Fibroblast of peridontal ligament (primary cell): ENCODE measurements around the gene IDI2.
"Not testable (repeated sequence)": the region's sequence is repeated elsewhere in the genome, so short reads cannot be mapped to it uniquely, and the experiment has no call there.

Experiments
- DNase-seq: peaks from one replicate; pipeline ENCODE4 v3.0.0-alpha.2; 2010; ENCODE audit errors: extremely low read depth

The IDI2 gene

DNA sequence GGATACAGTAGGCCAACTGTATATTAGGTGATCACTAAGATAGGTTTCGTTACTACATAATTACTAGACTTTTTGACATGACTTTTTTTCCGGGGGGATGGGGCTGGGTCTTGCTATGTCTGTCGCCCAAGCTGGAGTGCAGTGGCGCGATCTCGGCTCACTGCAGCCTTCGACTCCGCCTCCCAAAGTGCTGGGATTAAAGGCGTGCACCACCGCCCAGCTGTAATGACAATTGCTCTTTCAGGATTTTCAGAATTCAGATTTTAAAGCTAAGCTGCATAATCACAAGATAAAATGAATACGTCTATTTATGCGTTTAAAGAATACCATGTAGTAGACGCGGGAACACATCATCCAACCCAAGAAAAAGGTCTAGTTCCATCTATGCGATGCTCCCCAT is 22.3 kb upstream of the IDI2 start:
- DNase-seq: no peak

DNA sequence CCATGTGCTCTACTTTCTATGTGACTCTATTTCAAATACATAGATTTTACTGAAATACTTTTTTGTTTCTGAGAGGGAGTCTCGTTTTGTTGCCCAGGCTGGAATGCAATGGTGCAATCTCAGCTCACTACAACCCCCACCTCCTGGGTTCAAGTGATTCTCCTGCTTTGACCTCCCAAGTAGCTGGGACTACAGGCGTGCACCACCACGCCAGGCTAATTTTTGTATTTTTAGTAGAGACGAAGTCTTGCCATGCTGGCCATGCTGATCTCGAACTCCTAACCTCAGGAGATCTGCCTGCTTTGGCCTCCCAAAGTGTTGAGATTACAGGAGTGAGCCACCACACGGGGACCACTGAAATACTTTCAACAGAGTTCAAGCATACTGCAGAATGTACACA is 19.8 kb upstream of the IDI2 start:
- DNase-seq: no peak

DNA sequence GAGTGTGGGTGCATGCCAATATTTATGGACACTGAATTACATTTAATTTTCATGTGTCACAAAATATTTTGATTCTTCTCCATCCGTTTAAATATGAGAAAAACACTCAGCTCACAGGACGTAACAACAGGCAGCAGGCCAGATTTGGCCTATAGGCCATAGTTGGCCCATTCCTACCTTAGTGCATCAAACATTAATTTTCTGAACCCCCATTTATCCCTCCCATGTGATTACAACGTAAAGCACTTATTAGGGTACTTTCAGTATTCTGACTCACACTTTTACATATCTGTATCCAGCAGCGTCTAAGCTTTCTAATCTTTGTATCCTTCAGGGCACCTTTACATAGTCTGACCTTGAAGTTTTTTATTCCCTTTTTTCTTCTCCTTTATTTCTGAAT is 19.3 kb upstream of the IDI2 start:
- no peak for DNase-seq

DNA sequence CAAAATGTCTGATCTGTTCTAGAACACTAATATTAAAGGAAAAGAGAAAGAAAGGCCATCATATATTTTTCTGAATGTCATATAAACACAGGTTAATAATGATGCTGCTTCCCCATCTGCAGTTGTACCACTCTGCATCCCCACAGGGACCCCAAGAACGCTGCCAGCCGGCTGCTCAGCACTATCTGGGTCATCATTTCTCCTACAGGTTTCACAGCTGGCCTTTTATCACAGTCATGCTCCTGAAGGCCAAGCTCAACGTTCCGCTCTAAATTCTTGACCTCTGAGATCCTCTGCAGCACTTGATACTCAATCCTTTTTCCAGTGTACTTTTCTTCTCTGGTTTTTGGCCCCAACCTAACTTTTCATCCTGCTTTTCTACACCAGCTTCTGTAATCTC is 18.5 kb upstream of the IDI2 start:
- no peak for DNase-seq

DNA sequence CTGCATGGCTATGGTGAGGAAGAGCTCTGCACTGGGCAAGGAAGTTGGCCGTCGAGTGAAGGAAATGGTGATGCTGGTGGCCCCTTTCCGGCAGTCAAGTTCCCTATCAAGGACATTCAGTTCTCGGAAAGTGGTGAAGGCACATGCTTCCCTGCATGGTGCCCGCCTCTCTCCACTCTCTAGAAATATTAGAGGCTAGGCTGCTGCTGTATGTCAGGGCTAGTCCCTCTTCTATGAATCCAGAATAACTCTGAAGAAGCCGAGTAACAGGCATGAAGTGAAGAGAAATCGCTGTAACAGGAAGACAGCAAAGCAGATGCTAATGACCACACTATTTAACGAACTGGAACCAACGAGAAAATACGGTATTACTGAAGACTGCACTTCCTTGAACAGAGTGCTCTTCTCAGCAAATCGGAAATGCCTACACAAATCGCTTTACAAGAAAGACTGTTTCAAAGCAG is 17.9 kb upstream of the IDI2 start:
- DNase-seq: no peak

DNA sequence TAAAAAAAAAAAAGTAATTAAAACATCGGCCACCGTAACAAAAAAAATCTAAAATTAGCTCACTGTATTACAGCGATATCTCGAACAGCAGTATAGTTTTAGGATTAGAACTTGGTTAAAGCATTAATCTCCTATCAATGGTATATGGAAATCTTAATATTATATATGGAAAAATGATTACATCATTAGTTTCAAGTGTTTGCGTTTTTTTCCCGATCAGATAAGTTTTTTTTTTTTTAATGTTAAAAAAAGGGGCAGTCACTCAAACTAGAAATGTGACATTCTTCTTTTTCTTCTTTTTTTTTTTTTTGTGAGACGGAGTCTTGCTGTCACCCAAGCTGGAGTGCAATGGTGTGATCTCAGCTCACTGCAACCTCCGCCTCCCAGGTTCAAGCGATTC is 15.9 kb upstream of the IDI2 start:
- DNase-seq: no peak

DNA sequence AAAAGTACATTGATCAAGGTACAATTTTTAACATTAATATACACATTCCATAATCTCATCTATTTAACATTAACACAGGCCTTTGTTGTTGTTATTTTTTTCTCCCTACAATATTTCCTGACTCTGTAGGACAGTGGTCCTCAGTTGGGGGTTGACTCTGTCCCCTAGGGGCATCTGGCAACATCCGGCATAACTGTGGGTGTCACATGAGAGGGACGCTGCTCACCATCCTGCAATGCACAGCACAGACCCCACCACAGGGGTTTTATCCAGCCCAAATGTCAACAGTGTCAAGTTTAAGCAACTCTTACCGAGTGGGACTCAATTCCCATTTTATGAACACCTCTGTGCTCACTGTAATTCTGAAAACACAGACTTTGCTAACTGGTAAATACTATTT is 14.5 kb upstream of the IDI2 start:
- no peak for DNase-seq

DNA sequence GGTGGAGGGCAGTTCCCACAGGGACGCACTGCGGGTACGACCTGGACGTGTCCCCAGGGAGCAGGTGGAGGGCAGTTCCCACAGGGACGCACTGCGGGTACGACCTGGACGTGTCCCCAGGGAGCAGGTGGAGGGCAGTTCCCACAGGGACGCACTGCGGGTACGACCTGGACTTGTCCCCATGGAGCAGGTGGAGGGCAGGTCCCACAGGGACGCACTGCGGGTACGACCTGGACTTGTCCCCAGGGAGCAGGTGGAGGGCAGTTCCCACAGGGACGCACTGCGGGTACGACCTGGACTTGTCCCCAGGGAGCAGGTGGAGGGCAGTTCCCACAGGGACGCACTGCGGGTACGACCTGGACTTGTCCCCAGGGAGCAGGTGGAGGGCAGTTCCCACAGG is 13.1 kb upstream of the IDI2 start:
- DNase-seq: not testable (repeated sequence)

DNA sequence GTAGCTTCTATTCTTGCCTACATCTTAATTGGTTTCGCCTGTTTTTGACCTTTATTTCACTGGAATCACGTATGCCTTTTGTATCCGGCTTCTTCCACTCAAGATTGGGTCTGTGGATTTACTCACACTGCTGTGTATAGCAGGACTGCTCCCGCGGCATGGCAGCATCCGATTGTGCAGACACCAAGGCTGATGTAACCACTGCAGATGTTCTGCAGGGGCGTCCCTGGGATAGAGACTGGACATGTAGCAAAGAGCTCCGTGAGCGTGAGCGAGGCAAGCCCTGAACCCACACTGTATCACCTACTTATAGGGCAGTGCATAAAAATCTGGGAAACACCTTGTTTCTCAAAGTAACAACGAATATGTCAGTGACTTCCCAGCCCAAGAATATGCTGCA is 11.4 kb upstream of the IDI2 start:
- DNase-seq: no peak

DNA sequence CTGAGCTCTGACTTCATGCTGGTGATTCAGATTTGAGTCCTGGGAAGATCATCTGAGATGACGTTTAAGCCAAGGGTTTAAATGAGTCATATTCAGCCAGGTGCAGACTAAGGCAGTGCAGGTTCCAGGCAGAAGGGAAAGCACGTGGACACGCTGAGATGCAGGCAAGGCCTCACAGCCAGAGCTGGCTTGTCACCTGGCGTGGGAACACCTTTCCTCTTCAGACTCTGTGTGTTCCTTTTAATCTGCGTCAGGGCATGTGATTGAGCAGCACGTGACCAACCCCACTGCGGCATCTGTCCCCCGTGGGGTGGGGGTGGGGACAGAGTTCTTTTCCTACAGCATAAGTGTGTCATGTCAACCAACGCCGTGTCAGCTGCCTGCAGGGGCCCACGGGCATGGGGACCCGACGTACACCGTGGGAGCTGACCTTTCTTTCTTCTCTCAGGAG is 10.7 kb upstream of the IDI2 start:
- peak; percentile 15 for DNase-seq

DNA sequence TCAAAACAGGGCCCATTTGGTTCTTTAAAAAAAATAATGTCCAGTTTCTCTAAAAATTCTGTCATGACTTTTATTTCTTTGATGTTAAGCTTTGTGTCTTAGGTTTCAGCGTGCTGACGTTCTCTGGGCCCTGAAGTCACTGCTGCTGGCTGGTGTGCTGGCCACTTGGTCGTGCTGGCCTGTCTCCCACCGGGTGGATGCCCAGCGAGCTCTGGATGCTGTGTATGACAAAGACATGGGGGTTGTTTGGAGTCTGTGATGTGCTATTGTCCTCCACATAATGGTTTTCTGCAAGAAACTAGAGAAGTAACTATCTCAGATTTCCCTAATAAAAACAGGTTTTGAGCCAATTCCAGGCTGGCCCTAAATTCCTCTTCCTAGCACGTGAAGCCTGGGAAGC is 9.5 kb upstream of the IDI2 start:
- DNase-seq: no peak

DNA sequence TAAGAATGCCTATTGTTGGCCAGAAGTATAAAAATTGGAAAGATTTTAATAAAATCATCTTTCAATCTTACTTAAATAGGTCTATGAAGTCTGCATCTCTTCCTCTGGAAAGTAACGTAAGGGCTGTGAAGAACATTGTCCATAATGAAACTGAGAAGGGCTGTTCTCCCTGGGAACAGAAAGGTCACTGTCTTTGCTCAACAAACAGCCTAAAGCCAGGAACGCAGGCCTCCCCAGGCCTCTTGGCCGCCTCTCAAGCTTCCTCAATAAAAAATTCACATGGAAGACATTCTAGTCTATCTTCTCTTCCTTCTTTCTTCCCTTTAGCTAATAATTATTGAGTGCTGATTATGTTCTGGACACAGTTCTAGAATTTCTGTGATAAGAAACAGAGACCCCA is 9.1 kb upstream of the IDI2 start:
- no peak for DNase-seq

DNA sequence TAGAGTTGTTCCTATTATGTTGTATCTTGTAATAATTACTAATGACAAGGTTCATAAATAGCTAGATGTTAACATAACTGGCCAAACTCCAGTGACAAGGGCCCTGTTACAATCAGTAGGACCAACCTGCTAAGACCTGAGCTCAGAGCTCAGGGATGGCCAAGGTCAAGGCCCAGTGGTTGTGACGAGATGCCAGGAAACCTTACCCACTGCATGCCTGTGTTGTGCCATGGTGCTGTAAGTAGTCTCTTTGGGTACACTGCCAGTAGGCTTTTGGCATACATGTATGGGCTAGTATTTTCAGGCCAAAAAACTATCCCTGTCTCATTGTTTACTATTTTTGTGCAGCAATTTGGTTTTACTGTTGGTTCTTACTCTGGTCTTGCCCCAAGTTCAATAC is 7.9 kb upstream of the IDI2 start:
- DNase-seq: no peak

DNA sequence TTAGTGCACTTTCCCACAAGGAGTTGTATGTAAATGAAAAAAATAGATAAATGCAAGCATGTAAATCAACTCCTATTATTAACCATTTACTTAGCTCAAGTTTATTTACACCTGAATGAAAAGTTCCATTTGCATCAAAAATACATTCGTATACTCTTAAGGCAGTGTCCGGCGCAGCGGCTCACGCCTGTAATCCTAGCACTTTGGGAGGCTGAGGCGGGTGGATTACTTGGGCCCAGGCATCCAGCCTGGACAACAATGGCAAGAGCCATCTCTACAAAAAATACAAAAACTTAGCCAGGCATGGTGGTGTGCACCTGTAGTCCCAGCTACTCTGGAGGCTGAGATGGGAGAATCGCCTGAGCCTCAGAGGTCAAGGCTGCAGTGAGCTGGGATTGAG is 4.2 kb upstream of the IDI2 start:
- no peak for DNase-seq

DNA sequence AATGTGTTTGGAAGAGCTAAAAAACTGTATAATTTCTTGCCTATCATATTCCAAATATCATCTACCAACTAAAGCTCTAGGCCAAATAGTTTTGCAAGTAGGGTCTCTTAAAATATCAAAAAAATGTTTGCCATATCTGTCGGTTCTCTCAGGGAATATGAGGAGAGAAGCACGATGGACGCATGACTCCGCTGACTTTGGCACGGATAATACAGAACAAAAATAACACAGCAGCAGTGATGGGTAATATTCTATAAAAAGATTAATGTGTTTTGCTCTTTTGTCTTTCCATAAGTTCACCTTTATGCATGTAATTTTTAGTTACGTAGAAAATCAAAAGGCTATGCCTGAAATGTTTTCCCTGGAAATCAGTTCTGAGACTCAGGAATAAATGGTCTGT is 919 bp upstream of the IDI2 start:
- DNase-seq: no peak

DNA sequence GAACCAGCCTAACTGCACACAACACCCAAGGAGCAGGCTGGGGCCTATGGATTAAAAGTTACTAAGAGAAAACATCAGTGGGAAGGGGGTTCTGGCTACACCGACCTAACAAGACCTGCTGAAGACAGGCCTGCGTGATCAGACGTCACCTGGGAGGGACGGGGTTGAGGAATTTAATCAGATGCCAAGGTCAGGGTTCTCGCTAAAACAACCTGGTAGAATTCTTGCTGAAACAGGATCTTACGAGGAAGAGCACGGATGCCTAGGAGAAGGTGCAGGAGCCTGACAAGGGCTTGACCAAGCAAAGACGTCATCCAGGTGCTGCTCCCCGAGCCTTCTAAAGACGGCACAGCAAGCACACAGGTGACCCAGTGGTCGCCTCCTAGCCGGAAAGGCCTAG is 1.6 kb downstream of the IDI2 start:
- no peak for DNase-seq

DNA sequence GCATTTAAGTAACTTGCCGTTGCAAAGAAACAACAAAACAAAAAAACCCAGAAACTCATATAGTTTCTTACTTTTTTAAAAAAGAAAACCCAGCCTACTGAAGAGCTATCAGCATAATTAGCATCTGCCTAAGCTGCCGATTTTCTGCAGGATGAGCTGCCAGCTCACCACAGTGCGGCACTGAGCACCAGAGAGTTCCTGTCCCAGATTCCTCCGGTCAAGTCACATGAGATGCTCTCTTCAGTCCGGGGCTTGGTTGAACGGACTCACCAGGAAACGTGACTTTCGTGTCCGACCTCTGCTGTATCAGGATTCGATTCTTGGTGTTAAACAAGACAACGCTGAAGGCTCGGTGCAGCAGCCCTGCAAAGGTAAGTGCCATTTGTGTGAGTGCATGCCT is 3.2 kb downstream of the IDI2 start:
- DNase-seq: no peak

DNA sequence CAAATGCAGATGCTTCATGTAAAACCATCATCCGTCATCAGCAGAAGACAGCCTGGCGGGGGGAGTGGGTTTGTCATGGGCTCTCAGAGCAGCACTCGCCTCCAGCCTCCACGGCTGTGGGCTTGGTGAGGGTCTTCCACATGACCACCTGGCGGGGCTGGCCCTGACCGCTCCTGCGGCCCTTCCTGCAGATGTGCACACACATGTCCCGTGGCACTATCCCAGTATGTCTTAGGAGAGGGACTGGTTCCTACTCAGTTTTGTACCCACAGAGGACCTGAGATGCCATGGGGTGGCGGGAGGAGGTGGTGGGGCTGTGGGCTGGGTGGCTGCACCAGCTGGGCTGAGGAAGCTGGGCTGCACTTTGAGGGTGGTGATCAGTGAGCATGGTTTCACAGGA is 4.7 kb downstream of the IDI2 start:
- no peak for DNase-seq

DNA sequence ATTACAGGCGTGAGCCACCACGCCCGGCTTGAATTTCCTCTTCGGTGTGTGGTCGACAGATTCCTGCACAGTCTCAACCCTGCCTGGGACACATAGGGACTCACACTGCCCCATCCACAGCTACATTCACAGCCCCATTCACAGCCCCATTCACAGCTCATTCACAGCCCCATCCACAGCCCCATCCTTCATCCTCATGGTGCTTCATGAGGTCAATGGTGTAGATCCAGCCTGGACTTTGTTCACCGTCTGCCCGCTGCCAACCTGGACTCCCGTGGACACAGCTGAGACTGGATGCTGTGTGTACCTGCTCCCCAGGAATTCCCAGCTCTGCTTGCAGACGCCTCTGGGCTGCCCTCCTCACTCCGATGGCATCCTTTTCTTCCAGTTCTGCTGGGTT is 5.2 kb downstream of the IDI2 start:
- DNase-seq: no peak

DNA sequence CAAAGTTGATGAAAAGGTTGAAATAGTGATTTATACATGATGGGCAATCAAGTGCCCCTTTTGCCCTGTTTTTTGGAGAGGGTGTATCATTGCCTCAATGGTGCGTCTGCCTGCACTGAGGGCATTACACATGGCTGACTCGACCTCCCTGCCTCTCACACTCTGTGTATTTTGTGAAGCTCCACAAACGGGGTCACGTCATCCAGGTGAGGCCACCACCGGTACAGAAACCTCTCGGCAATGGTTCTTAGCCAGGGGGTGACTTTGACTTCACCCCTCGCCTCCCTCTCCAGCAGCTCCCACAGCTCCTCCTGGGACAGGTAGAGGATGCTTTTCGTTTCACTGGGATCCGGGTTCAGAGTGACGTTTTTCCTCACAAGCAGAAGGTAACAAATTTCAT is 6.3 kb downstream of the IDI2 start:
- DNase-seq: no peak

DNA sequence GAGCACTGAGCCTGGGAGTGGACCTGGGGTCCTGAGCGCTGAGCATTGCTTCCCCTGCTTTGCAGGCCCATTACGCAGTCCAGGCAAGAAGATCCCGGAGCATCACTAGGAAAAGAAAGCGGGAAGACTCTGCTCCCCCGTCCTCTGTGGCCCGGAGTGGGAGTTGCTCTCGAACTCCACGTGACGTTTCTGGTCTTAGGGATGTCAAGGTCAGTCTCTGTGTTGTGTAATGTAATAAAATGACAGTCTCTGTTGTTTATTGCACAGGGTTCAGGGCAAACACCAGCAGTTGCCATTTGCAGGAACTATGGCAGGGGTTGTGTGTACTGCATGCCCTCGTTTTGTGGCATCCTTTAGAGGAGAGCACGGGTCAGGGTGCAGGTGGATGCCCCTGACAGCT is 10.0 kb downstream of the IDI2 start:
- no peak for DNase-seq

DNA sequence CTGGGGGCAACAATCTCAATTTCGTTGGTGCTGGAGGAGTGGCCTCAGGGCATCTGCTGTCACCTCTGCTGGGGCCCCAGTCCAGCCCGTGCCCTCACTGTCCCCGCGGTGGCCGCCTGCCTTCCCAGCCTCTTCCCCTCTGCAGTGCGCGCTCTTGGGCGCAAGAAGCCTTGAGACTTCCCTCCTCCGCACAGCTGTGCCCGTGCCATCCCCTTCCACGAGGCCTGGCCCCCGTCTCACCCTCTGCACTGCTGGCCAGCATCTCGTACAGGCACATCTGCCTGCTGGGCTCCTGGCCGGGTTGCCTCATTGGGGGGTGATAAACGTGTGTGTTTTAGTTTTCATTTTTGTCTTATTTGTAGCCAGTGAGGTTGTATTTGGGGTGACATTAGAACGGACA is 14.0 kb downstream of the IDI2 start:
- no peak for DNase-seq

DNA sequence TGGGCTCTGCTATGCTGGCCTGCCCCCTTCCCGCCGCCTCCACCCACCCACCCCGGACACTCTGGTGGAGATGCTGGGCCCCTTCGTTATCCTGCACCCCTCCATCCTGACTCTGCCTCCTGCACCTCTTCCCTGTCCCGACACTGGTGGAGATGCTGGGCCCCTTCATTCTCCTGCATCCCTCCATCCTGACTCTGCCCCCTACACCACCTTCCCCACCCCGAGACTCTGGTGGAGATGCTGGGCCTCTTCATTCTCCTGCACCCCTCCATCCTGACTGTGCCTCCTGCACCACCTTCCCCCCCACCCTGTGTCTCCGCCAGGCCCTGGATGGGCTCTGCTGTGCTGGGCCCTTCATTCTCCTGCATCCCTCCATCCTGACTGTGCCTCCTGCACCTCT is 15.0 kb downstream of the IDI2 start:
- no peak for DNase-seq

DNA sequence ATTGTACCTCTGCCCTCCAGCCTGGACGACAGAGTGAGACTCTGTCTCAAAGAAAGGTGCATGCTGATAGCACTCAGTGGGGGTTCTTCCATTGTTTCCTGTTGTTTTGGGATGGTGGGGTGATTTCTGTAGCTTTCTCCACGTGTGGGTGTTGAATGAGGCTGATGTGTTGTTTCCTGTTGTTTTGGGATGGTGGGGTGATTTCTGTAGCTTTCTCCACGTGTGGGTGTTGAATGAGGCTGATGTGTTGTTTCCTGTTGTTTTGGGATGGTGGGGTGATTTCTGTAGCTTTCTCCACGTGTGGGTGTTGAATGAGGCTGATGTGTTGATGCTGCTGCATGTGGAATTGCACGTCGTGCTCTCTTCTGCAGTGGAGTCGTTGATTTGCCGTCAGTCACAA is 15.7 kb downstream of the IDI2 start:
- not testable (repeated sequence) for DNase-seq

DNA sequence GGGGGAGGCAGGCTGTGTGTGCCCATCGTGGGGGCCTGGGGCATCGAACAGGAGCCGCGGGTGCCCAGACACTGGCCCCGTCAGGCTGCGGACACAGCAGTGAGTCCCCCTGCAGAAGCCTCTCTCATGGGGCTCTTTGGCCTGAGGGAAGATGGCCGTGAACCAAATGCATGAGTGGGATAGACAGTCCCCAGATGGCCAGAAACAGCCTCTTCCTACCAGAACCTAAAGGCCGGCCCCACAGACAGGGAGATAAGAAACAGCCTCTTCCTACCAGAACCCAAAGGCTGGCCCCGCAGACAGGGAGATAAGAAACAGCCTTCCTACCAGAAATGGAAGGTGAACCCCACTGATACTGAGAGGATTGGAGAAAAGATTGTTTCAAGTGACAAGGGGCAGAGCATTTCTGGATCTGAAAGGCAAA is 16.6 kb downstream of the IDI2 start:
- DNase-seq: no peak
